Stimulated activated effector memory CD8-positive, alpha-beta T cell treated with anti-CD3 and anti-CD28 coated beads, Interleukin-12 subunit alpha, Interleukin-12 subunit beta, amount 100 ng/mL, for 72 hours (primary cell): Measurements from ENCODE around the gene CES2.

Experiments used
- ATAC-seq: fragments of 150-1000 bp; cut with Tn5 transposase; 2 replicates; pipeline ENCODE4 v1.10.0; 2021
- DNase-seq, 2 donors: peaks; one replicate each; pipeline ENCODE4 v3.0.0; 2021 to 2022; ENCODE audit warnings: low spot score in 2 of 2
- H3K27ac Mint-ChIP-seq: one replicate; pipeline ENCODE4 v1.8.0; 2022; ENCODE audit warnings: mild to moderate bottlenecking, mixed read lengths
- H3K36me3 Mint-ChIP-seq: one replicate; pipeline ENCODE4 v1.8.0; 2022; ENCODE audit warnings: mild to moderate bottlenecking, mixed read lengths
- H3K4me1 Mint-ChIP-seq: one replicate; pipeline ENCODE4 v1.8.0; 2022; ENCODE audit warnings: mixed read lengths
- H3K4me3 Mint-ChIP-seq: one replicate; pipeline ENCODE4 v1.8.0; 2022; ENCODE audit warnings: mild to moderate bottlenecking, mixed read lengths
- H3K9me3 Mint-ChIP-seq: one replicate; pipeline ENCODE4 v1.8.0; 2022; ENCODE audit warnings: mixed read lengths

Gene CES2

GRCh38 chr16:66908762-66909559 lies 26.4 kb upstream of the CES2 start:
- Mint-ChIP-seq H3K9me3 (no peaks in the 10 kb centered on the region), H3K36me3 (no peaks in the 10 kb centered on the region), H3K4me3 (no peak overlapping the region), H3K4me1 (peaks cover 9% of the 10 kb centered on the region), H3K27ac (no peak overlapping the region)
- DNase-seq (no peak), ATAC-seq (no peak)

DNA sequence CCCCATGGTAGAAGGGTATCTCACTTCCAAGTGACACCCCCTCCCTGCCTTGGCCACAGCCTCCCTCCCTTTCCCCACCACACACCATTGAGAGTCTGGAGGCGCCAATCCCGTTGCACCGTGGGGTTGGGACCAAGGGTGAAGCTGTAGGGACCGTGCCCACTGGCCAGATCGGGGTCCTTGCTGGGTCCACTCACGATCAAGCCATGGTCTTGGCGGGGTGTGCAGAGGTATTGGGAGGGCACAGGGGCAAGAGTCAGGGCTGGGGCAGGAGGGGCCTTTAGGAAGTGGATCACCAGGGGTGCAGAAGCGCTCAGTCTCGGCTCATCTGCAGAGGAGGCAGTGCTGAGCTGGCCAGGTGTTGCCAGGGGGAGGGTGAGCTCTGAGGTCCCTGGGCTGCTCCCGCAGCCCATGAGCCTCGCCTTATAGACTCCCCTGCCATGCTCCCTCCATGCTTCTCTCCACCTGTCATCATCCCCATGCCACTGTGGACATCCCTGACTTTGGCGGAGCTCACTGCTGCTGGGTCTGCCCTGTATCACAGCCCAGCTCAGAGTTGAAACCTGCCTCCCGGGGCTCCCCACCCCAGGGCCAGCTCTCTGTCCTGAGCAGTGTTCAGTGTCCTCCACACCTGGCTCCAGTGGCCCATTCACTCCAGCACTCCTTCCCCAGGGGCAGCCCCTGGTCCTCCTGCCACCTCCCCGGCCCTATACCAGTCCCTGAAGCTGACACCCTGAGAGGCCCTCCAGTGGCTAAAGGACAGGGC lies 25.0 kb upstream of the CES2 start:
- Mint-ChIP-seq H3K4me1 (peaks cover 9% of the 10 kb centered on the region), H3K36me3 (no peaks in the 10 kb centered on the region), H3K9me3 (no peaks in the 10 kb centered on the region), H3K4me3 (no peak overlapping the region), H3K27ac (no peak overlapping the region)
- DNase-seq (no peak), ATAC-seq (no peak)

GRCh38 chr16:66911112-66911511 lies 24.2 kb upstream of the CES2 start:
- DNase-seq (no peak), ATAC-seq (no peak)
- no peaks in the 10 kb centered on the region for H3K9me3 Mint-ChIP-seq

DNA sequence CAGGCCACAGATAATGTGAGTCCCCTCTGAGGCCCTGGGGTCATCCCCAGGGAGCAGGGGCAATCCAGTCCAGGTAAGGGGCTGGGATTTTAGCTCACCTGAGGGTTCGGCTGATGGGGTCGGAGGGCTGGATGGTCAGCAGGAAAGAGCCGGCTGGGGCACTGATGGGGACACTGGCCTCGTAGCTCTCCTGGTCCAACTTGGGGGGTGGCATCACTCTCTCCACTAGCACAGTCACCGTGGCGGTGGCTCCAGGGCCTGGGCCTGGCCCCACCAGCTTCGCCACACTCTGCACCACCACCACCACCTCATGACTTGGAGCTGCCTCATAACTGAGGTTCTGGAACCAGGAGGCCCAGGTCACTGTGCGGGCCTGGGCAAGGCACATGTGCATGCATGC lies 23.5 kb upstream of the CES2 start:
- Mint-ChIP-seq H3K4me3 (no peak overlapping the region), H3K27ac (no peak overlapping the region), H3K9me3 (no peaks in the 10 kb centered on the region), H3K36me3 (no peaks in the 10 kb centered on the region), H3K4me1 (no peaks in the 10 kb centered on the region)
- no peak for DNase-seq
- ATAC-seq: no peak

More at GRCh38 chr16:66911112-66911511, 24.2 kb upstream of the CES2 start:
- no peak overlapping the region for H3K4me3 Mint-ChIP-seq
- peaks cover 5% of the 10 kb centered on the region for H3K4me1 Mint-ChIP-seq
- H3K27ac Mint-ChIP-seq: no peak overlapping the region
- H3K36me3 Mint-ChIP-seq: no peaks in the 10 kb centered on the region

- Mint-ChIP-seq H3K27ac (no peak overlapping the region), H3K4me1 (no peaks in the 10 kb centered on the region), H3K4me3 (no peak overlapping the region), H3K9me3 (no peaks in the 10 kb centered on the region), H3K36me3 (no peaks in the 10 kb centered on the region)
- ATAC-seq (no peak), DNase-seq (no peak)
These were observed 22.2 kb upstream of the CES2 start for GRCh38 chr16:66913081-66913480.

DNA sequence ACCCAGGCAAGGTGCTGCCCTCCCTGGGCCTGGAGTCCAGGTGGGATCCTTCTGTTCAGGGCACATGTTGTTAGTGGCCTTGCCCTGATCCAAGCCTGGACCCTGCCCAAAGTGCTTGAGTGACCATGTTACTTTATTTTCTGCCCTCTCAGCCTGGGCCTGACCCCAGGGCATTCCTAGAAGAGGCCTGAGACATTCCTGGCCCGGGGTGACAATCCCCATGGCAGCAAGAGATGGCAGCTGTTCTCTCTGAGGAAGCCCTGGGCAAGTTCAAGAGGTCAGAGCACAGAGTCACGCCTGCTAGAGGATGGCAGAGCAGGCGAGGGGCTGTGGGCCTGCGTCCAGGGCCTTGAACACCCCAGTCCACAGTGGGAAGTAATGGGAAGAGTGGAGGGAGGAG lies 21.6 kb upstream of the CES2 start:
- Mint-ChIP-seq H3K9me3 (no peaks in the 10 kb centered on the region), H3K4me3 (no peak overlapping the region), H3K4me1 (no peaks in the 10 kb centered on the region), H3K27ac (peak overlapping the region; percentile 1), H3K36me3 (no peaks in the 10 kb centered on the region)
- DNase-seq (no peak), ATAC-seq (no peak)

GRCh38 chr16:66914541-66914940 lies 20.8 kb upstream of the CES2 start:
- no peaks in the 10 kb centered on the region for H3K36me3 Mint-ChIP-seq
- no peaks in the 10 kb centered on the region for H3K9me3 Mint-ChIP-seq
- H3K4me1 Mint-ChIP-seq: no peaks in the 10 kb centered on the region
- ATAC-seq: no peak
- no peak for DNase-seq
- no peak overlapping the region for H3K4me3 Mint-ChIP-seq
- peak overlapping the region; percentile 1 for H3K27ac Mint-ChIP-seq

DNA sequence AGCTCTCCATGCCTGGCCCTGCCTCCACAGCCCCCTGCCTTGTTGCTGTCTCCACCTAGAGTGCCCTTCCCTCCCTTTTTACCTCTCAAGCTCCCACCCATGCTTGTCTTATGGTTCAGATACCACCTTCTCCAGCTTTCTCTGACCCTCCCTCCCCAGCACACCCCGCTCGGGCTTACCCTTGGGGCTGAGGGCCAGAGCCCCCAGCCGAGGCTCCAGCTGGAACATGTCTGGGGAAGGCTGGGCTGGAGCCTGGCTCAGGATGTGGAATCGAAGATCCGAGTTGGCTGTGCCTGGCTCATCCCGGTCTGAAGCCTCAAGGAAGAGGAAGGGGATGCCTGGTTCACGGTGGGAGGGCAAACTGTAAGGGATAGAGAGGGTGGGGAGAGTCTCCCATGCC lies 20.3 kb upstream of the CES2 start:
- DNase-seq (no peak), ATAC-seq (no peak)
- no peaks in the 10 kb centered on the region for H3K9me3 Mint-ChIP-seq
- peak overlapping the region; percentile 1 for H3K27ac Mint-ChIP-seq
- no peaks in the 10 kb centered on the region for H3K36me3 Mint-ChIP-seq
- no peaks in the 10 kb centered on the region for H3K4me1 Mint-ChIP-seq
- H3K4me3 Mint-ChIP-seq: no peak overlapping the region

DNA sequence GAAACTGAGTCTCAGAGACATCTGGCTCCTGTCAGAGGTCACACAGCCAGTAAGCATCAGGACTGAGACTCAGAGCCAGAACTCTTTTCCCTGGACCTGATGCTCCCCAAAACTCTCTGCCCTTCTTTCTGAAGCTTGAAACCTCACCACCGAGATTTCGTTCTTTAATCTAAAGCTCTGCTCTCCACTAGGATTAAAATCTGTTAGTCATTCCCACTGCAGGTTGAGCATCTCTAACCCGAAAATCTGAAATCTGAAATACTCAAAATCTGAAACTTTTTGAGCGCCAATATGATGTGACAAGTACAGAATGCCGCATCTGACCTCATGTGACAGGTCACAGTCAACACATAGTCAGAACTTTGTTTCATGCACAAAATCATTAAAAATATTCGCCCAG lies 18.8 kb upstream of the CES2 start:
- Mint-ChIP-seq H3K4me3 (no peak overlapping the region), H3K4me1 (no peaks in the 10 kb centered on the region), H3K27ac (no peak overlapping the region), H3K36me3 (no peaks in the 10 kb centered on the region), H3K9me3 (no peaks in the 10 kb centered on the region)
- no peak for DNase-seq
- no peak for ATAC-seq

DNA sequence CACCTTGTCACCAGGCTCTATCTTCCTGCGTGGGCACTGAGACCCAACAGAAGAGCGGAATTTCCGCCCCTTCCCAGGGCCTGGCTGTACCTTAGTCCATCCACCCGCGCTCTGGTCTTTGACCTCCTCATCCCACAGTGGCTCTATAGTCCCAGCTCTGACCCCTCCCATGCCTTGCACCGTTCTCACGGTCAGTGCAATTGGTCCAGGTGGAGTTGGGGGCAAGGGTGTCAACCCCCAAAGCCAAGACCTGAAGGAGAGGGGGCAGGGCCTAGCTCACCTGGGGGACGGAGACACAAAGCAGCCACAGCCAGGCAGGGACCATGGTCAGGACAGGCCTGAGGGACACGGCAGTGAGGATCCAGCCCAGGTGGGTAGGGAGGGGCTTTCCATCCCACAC lies 17.6 kb upstream of the CES2 start:
- DNase-seq (no peak), ATAC-seq (no peak)
- Mint-ChIP-seq H3K4me3 (no peak overlapping the region), H3K36me3 (no peaks in the 10 kb centered on the region), H3K9me3 (no peaks in the 10 kb centered on the region), H3K4me1 (no peaks in the 10 kb centered on the region), H3K27ac (no peak overlapping the region)

GRCh38 chr16:66918355-66918754 lies 17.0 kb upstream of the CES2 start:
- ATAC-seq (no peak), DNase-seq (no peak)
- Mint-ChIP-seq H3K27ac (no peak overlapping the region), H3K9me3 (no peaks in the 10 kb centered on the region), H3K4me1 (peaks cover 2% of the 10 kb centered on the region), H3K36me3 (no peaks in the 10 kb centered on the region), H3K4me3 (no peak overlapping the region)

DNA sequence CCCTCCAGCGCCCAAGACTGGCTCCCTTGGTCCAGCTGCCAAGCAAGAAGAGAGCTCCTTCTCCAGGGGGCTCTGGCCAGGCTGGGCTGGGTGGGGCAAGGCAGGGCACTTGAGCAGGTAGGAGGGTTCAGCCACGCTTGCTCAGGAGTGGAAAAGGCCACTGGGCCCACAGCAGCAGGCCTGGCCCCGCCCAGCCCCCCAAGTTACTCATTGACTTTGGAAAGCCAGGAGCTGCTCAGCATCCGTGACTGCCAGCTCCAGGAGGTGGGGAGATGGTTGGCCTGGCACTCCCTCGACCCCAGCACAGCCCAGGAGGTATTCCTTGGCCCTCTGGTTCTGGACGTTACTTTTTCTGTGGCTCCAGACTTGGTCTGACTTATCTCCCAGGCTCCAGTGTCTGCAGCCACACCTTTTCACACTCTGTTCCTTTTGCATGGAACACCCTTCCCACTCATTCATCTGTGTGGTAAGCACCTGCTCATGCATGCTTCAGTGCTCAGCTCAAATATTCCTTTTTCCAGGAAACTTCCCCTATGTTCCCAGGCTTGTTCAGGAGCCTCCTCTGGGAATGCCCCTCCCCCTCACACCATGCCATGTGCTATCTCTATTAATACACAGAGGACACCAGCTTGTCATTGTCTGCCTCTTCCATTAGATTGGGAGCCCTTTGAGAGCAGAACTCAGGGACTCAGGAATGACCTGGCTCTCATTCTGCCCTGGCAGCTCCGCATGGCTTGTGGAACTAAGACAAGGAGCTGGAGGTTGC lies 16.3 kb upstream of the CES2 start, which contains the start of gene CDH16:
TSS of gene CDH16 (minus strand) at position 83 of the 766 bp plus-strand sequence. CDS start 820 bp downstream, outside the sequence.
- Mint-ChIP-seq H3K27ac (peak within 1 kb of the TSS; percentile 13), H3K4me1 (peaks cover 9% of the 10 kb centered on the region), H3K4me3 (no peak within 1 kb of the TSS), H3K36me3 (no peaks in the 10 kb centered on the region), H3K9me3 (no peaks in the 10 kb centered on the region)
- DNase-seq: no peak
- no peak for ATAC-seq

- DNase-seq: no peak
- no peaks in the 10 kb centered on the region for H3K36me3 Mint-ChIP-seq
- H3K4me1 Mint-ChIP-seq: peaks cover 10% of the 10 kb centered on the region
- peak overlapping the region; percentile 13 for H3K27ac Mint-ChIP-seq
- H3K4me3 Mint-ChIP-seq: no peak overlapping the region
- H3K9me3 Mint-ChIP-seq: no peaks in the 10 kb centered on the region
- ATAC-seq: no peak
These were observed 15.6 kb upstream of the CES2 start for GRCh38 chr16:66919569-66920298.

- Mint-ChIP-seq H3K4me1 (peaks cover 11% of the 10 kb centered on the region), H3K9me3 (no peaks in the 10 kb centered on the region), H3K27ac (peak overlapping the region; percentile 13), H3K36me3 (no peaks in the 10 kb centered on the region), H3K4me3 (no peak overlapping the region)
- ATAC-seq: no peak
- DNase-seq: no peak
These were observed 15.1 kb upstream of the CES2 start for GRCh38 chr16:66920299-66920590.
